Measurements from ENCODE around the gene PPM1B. TPM values are rescaled to one million over a fixed set of nuclear protein-coding genes. Genes with fewer than 3 reads are reported as not detected.

PPM1B gene
- total and polyA plus RNA-seq, 9 of the 15 experiments (the other 6 are each of a cell fraction or from before 2014, with no cell fraction given) = 8.9 to 44.0 (median 28.6) TPM

- no peak for TF ChIP-seq EZH2 (IDR thresholded peaks at IDR 0.05; ENCODE audit: borderline replicate concordance, low read depth, low read length)
- TF ChIP-seq HCFC1 (IDR thresholded peaks at IDR 0.05; ENCODE audit: low read depth, low read length) = peak; percentile 34; the same call in 1 of the 2 replicates
- no peak for TF ChIP-seq BACH1 (tag; IDR thresholded peaks at IDR 0.05)
- TF ChIP-seq ADNP (tag; IDR thresholded peaks at IDR 0.05) = no peak
- TF ChIP-seq TGIF2 (CRISPR knock-in tag; IDR thresholded peaks at IDR 0.05) = no peak
- TF ChIP-seq WHSC1 (IDR thresholded peaks at IDR 0.05; ENCODE audit: low read length) = no peak
- no peak for TF ChIP-seq KDM4B (IDR thresholded peaks at IDR 0.05; ENCODE audit: borderline replicate concordance in 2 of 2, low read depth in 1 of 2)
- no peak for TF ChIP-seq CUX1 (CRISPR knock-in tag; IDR thresholded peaks at IDR 0.05)
- TF ChIP-seq RBM22 (IDR thresholded peaks at IDR 0.05; ENCODE audit: low read depth, low read length, poor library complexity, severe bottlenecking) = no peak
- no peak for TF ChIP-seq THAP7 (CRISPR knock-in tag; IDR thresholded peaks at IDR 0.05)
- no peak for TF ChIP-seq ZNF431 (CRISPR knock-in tag; IDR thresholded peaks at IDR 0.05)
- TF ChIP-seq HNRNPK (IDR thresholded peaks at IDR 0.05; ENCODE audit: low read depth, low read length, poor library complexity, severe bottlenecking) = no peak
- TF ChIP-seq ZNF134 (CRISPR knock-in tag; conservative IDR thresholded peaks at IDR 0.05) = no peak
- TF ChIP-seq SREBF1 (IDR thresholded peaks at IDR 0.05; ENCODE audit: borderline replicate concordance, low read depth, low read length) = no peak
- TF ChIP-seq FOXK1 (CRISPR knock-in tag; IDR thresholded peaks at IDR 0.05; ENCODE audit: borderline replicate concordance) = no peak
- TF ChIP-seq ZNF408 (CRISPR knock-in tag; IDR thresholded peaks at IDR 0.05; ENCODE audit: low read depth) = no peak
- no peak for TF ChIP-seq NFXL1 (CRISPR knock-in tag; IDR thresholded peaks at IDR 0.05)
- TF ChIP-seq GATA2 (CRISPR knock-in tag; IDR thresholded peaks at IDR 0.05) = no peak
- no peak for TF ChIP-seq SMARCC2 (IDR thresholded peaks at IDR 0.05; ENCODE audit: low read depth)
- TF ChIP-seq EWSR1 (IDR thresholded peaks at IDR 0.05; ENCODE audit: borderline replicate concordance, low read depth, partially characterized antibody) = no peak
Measured at GRCh38 chr2:44169155-44169898, 652 bp downstream of the PPM1B start (continued).

Data from K562 (cell line).